Suprapubic skin (tissue), 4 donors: ENCODE results near the gene PIP5KL1.

Experiments used
- CTCF ChIP-seq, 2 donors: fragments of 200-600 bp in 1 of 2; fragments of 450-650 bp in 1 of 2; sonication (generic) in 1 of 2; IDR thresholded peaks; one replicate each; pipeline ENCODE4 v1.5.1; 2016 to 2019; ENCODE audit warnings: antibody characterized with exemption in 2 of 2, mild to moderate bottlenecking in 1 of 2, moderate library complexity in 1 of 2
- POLR2A ChIP-seq, 2 donors: fragments of 450-650 bp; IDR thresholded peaks; one replicate each; pipeline ENCODE4 v1.6.1; 2017; ENCODE audit warnings: antibody characterized with exemption in 2 of 2, mild to moderate bottlenecking in 2 of 2, moderate library complexity in 2 of 2
- POLR2AphosphoS5 ChIP-seq, 3 donors: sonication (generic); formaldehyde crosslinking; IDR thresholded peaks; one replicate each; pipeline ENCODE4 v1.6.1; 2017; ENCODE audit warnings: antibody characterized with exemption in 3 of 3

GRCh38 chr9:127877566-127877998 lies 53.0 kb downstream of the PIP5KL1 start, which contains the start of gene AK1:
- no peak for TF ChIP-seq POLR2AphosphoS5 (IDR thresholded peaks at IDR 0.05)
- no peak for TF ChIP-seq CTCF (IDR thresholded peaks at IDR 0.05)
- TF ChIP-seq POLR2A (IDR thresholded peaks at IDR 0.05) = peak in 1 of 2 donors; percentile 30
